SK-N-SH (cell line): ENCODE data around the gene CPT1B.

ENCODE experiments used
- CHD2 ChIP-seq: fragments of 150-350 bp; IDR thresholded peaks from 2 replicates; pipeline ENCODE4 v1.6.1; 2018; ENCODE audit warnings: low read length; ENCODE audit not compliant: partially characterized antibody
- EP300 ChIP-seq, 2 experiments: IDR thresholded peaks; 2 replicates each; pipeline versions ENCODE4 v1.4.0 to v1.6.1; 2012; ENCODE audit warnings: borderline replicate concordance in 1 of 2, low read depth in 1 of 2, low read length in 1 of 2
- EZH2phosphoT487 ChIP-seq: fragments of 200-600 bp; sonication (generic); IDR thresholded peaks from 2 replicates; pipeline ENCODE4 v1.6.1; 2017; ENCODE audit warnings: low read depth, mixed run types, mild to moderate bottlenecking, antibody characterized with exemption, moderate library complexity, borderline replicate concordance
- FOXM1 ChIP-seq: IDR thresholded peaks from 2 replicates; pipeline ENCODE4 v1.4.0; 2012; ENCODE audit warnings: low read depth, mild to moderate bottlenecking
- GABPA ChIP-seq: IDR thresholded peaks from 2 replicates; pipeline ENCODE4 v1.4.0; 2012; ENCODE audit warnings: low read depth, mild to moderate bottlenecking
- MAX ChIP-seq: IDR thresholded peaks from 2 replicates; pipeline ENCODE4 v1.4.0; 2012; ENCODE audit warnings: low read depth
- POLR2AphosphoS5 ChIP-seq: IDR thresholded peaks from 2 replicates; pipeline ENCODE4 v1.6.1; 2012; ENCODE audit warnings: low read depth, low read length
- RAD21 ChIP-seq: IDR thresholded peaks from 2 replicates; pipeline ENCODE4 v1.6.1; 2012; ENCODE audit warnings: mild to moderate bottlenecking, low read length
- RFX5 ChIP-seq: IDR thresholded peaks from 2 replicates; pipeline ENCODE4 v1.6.1; 2012; ENCODE audit warnings: mild to moderate bottlenecking, improper control_type of control experiment, low read length
- TAF1 ChIP-seq: IDR thresholded peaks from 2 replicates; pipeline ENCODE4 v1.6.1; 2012; ENCODE audit warnings: low read depth, mild to moderate bottlenecking, low read length, moderate library complexity, borderline replicate concordance
- TF ChIP-seq, protein P1 (sequence below): fragments of 200-600 bp; sonication (generic); IDR thresholded peaks from 2 replicates; pipeline ENCODE4 v1.6.1; 2017; ENCODE audit warnings: antibody characterized with exemption, mild to moderate bottlenecking, moderate library complexity

GRCh38 chr22:50626850-50627641, 48.8 kb upstream of the CPT1B start:
- TF ChIP-seq POLR2AphosphoS5 (no peak), EP300 (IDR thresholded peaks at IDR 0.05; ENCODE audit: borderline replicate concordance in 1 of 2, low read depth in 1 of 2, low read length in 1 of 2) (no peak), EZH2phosphoT487 (no peak), RAD21 (no peak), TAF1 (no peak), GABPA (no peak), RFX5 (no peak), MAX (no peak), CHD2 (no peak), FOXM1 (no peak)
- TF ChIP-seq, protein P1, sequence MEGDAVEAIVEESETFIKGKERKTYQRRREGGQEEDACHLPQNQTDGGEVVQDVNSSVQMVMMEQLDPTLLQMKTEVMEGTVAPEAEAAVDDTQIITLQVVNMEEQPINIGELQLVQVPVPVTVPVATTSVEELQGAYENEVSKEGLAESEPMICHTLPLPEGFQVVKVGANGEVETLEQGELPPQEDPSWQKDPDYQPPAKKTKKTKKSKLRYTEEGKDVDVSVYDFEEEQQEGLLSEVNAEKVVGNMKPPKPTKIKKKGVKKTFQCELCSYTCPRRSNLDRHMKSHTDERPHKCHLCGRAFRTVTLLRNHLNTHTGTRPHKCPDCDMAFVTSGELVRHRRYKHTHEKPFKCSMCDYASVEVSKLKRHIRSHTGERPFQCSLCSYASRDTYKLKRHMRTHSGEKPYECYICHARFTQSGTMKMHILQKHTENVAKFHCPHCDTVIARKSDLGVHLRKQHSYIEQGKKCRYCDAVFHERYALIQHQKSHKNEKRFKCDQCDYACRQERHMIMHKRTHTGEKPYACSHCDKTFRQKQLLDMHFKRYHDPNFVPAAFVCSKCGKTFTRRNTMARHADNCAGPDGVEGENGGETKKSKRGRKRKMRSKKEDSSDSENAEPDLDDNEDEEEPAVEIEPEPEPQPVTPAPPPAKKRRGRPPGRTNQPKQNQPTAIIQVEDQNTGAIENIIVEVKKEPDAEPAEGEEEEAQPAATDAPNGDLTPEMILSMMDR = no peak
